Activated naive CD4-positive, alpha-beta T cell (primary cell): Measurements from ENCODE around the gene CNTFR.

ENCODE experiments used
- DNase-seq, 4 experiments: peaks; one replicate each; lab custom pipeline; 2025; lab: John Stamatoyannopoulos, UW

The CNTFR gene

GRCh38 chr9:34590381-34591247, 1.1 kb upstream of the CNTFR start:
- DNase-seq: no peak

GRCh38 chr9:34588671-34589635, 571 bp downstream of the CNTFR start:
- DNase-seq: no peak

- no peak for DNase-seq
Measured at GRCh38 chr9:34587271-34587670, 2.3 kb downstream of the CNTFR start.

- DNase-seq: no peak
Measured at GRCh38 chr9:34585946-34586669, 3.4 kb downstream of the CNTFR start.

GRCh38 chr9:34584970-34585369, 4.6 kb downstream of the CNTFR start:
- no peak for DNase-seq

GRCh38 chr9:34582787-34583186, 6.7 kb downstream of the CNTFR start:
- no peak for DNase-seq

- no peak for DNase-seq
Measured at GRCh38 chr9:34581318-34581717, 8.2 kb downstream of the CNTFR start.

- DNase-seq: no peak
Measured at GRCh38 chr9:34580358-34580757, 9.2 kb downstream of the CNTFR start.

- DNase-seq: no peak
Measured at GRCh38 chr9:34579808-34580163, 9.7 kb downstream of the CNTFR start.

GRCh38 chr9:34579104-34579807, 10.3 kb downstream of the CNTFR start:
- no peak for DNase-seq

- no peak for DNase-seq
Measured at GRCh38 chr9:34578241-34579103, 11.1 kb downstream of the CNTFR start.

GRCh38 chr9:34577400-34578240, 11.9 kb downstream of the CNTFR start:
- no peak for DNase-seq

- DNase-seq: no peak
Measured at GRCh38 chr9:34576597-34577399, 12.7 kb downstream of the CNTFR start.

GRCh38 chr9:34575862-34576596, 13.5 kb downstream of the CNTFR start:
- DNase-seq: no peak

- no peak for DNase-seq
Measured at GRCh38 chr9:34575241-34575640, 14.3 kb downstream of the CNTFR start.

- DNase-seq: no peak
Measured at GRCh38 chr9:34574571-34574970, 15.0 kb downstream of the CNTFR start.

- DNase-seq: no peak
Measured at GRCh38 chr9:34573599-34574325, 15.8 kb downstream of the CNTFR start.
